ENCODE results near the gene MFGE8. TPM values are rescaled to one million over a fixed set of nuclear protein-coding genes. Genes with fewer than 3 reads are reported as not detected.

Gene MFGE8
- total and polyA plus RNA-seq, 7 donors, result 15.3 to 186 (median 127) TPM

- no peaks in the 10 kb centered on the region for H3K27me3 ChIP-seq
- H3K9me3 ChIP-seq, result no peaks in the 10 kb centered on the region
- H3K36me3 ChIP-seq, result no peaks in the 10 kb centered on the region
- no peak for DNase-seq
- no peak overlapping the region for H3K27ac ChIP-seq
- no peak overlapping the region for H3K4me3 ChIP-seq
- 94 to 95% methylated on average over 31 of the region's 31 CpGs for WGBS, 2 donors
- TF ChIP-seq POLR2AphosphoS5 (IDR thresholded peaks at IDR 0.05) (no peak), POLR2A (IDR thresholded peaks at IDR 0.05) (no peak), CTCF (IDR thresholded peaks at IDR 0.05) (no peak), EP300 (IDR thresholded peaks at IDR 0.05) (no peak)
- H3K4me1 ChIP-seq, result no peaks in the 10 kb centered on the region
- intact Hi-C loops (cut with DNase I), result no loop called here
These were observed 32.0 kb downstream of the MFGE8 start for GRCh38 chr15:88880944-88881740.

GRCh38 chr15:88878720-88879184 is 34.4 kb downstream of the MFGE8 start:
- no peak overlapping the region for H3K4me3 ChIP-seq
- no peaks in the 10 kb centered on the region for H3K9me3 ChIP-seq
- intact Hi-C loops (cut with DNase I), result no loop called here
- WGBS, 2 donors, result 78% methylated on average over 18 of the region's 18 CpGs
- TF ChIP-seq CTCF (IDR thresholded peaks at IDR 0.05) (peak in 1 of 4 experiments; percentile 45), POLR2A (IDR thresholded peaks at IDR 0.05) (no peak)
- no peaks in the 10 kb centered on the region for H3K27me3 ChIP-seq
- H3K27ac ChIP-seq, result no peak overlapping the region
- H3K4me1 ChIP-seq, result no peaks in the 10 kb centered on the region
- no peak for DNase-seq
- no peaks in the 10 kb centered on the region for H3K36me3 ChIP-seq

GRCh38 chr15:88877906-88878305 is 35.3 kb downstream of the MFGE8 start:
- no peaks in the 10 kb centered on the region for H3K27me3 ChIP-seq
- no peaks in the 10 kb centered on the region for H3K9me3 ChIP-seq
- H3K4me3 ChIP-seq, result no peak overlapping the region
- no peaks in the 10 kb centered on the region for H3K36me3 ChIP-seq
- no peaks in the 10 kb centered on the region for H3K4me1 ChIP-seq
- TF ChIP-seq CTCF (IDR thresholded peaks at IDR 0.05) (no peak), POLR2A (IDR thresholded peaks at IDR 0.05) (no peak), EP300 (IDR thresholded peaks at IDR 0.05) (no peak), POLR2AphosphoS5 (IDR thresholded peaks at IDR 0.05) (no peak)
- intact Hi-C loops (cut with DNase I), result no loop called here
- H3K27ac ChIP-seq, result no peak overlapping the region
- WGBS, 2 donors, result 88 to 90% methylated on average over 22 of the region's 22 CpGs
- DNase-seq, result no peak

GRCh38 chr15:88877415-88877814 is 35.8 kb downstream of the MFGE8 start:
- intact Hi-C loops (cut with DNase I), result no loop called here
- Histone ChIP-seq H3K36me3 (no peaks in the 10 kb centered on the region), H3K9me3 (no peaks in the 10 kb centered on the region), H3K4me3 (no peak overlapping the region), H3K27ac (no peak overlapping the region), H3K4me1 (no peaks in the 10 kb centered on the region), H3K27me3 (no peaks in the 10 kb centered on the region)
- no peak for TF ChIP-seq EP300 (IDR thresholded peaks at IDR 0.05)
- TF ChIP-seq POLR2AphosphoS5 (IDR thresholded peaks at IDR 0.05), result no peak
- TF ChIP-seq CTCF (IDR thresholded peaks at IDR 0.05), result no peak
- no peak for TF ChIP-seq POLR2A (IDR thresholded peaks at IDR 0.05)
- no peak for DNase-seq
- WGBS, 2 donors, result 89 to 93% methylated on average over 11 of the region's 11 CpGs

GRCh38 chr15:88876573-88876972 is 36.6 kb downstream of the MFGE8 start:
- Histone ChIP-seq H3K27ac (no peak overlapping the region), H3K36me3 (no peaks in the 10 kb centered on the region), H3K9me3 (no peaks in the 10 kb centered on the region), H3K27me3 (no peaks in the 10 kb centered on the region), H3K4me1 (no peaks in the 10 kb centered on the region), H3K4me3 (no peak overlapping the region)
- no peak for DNase-seq
- WGBS, 2 donors, result 77 to 85% methylated on average over 10 of the region's 10 CpGs
- intact Hi-C loops (cut with DNase I), result no loop called here
- TF ChIP-seq CTCF (IDR thresholded peaks at IDR 0.05) (no peak), EP300 (IDR thresholded peaks at IDR 0.05) (no peak), POLR2AphosphoS5 (IDR thresholded peaks at IDR 0.05) (no peak), POLR2A (IDR thresholded peaks at IDR 0.05) (no peak)

All from sigmoid colon (tissue), 7 donors.